Measurements from ENCODE around the gene C1QTNF4.
"Not testable (repeated sequence)": the region's sequence is repeated elsewhere in the genome, so short reads cannot be mapped to it uniquely, and the experiment has no call there.

The C1QTNF4 gene

DNA sequence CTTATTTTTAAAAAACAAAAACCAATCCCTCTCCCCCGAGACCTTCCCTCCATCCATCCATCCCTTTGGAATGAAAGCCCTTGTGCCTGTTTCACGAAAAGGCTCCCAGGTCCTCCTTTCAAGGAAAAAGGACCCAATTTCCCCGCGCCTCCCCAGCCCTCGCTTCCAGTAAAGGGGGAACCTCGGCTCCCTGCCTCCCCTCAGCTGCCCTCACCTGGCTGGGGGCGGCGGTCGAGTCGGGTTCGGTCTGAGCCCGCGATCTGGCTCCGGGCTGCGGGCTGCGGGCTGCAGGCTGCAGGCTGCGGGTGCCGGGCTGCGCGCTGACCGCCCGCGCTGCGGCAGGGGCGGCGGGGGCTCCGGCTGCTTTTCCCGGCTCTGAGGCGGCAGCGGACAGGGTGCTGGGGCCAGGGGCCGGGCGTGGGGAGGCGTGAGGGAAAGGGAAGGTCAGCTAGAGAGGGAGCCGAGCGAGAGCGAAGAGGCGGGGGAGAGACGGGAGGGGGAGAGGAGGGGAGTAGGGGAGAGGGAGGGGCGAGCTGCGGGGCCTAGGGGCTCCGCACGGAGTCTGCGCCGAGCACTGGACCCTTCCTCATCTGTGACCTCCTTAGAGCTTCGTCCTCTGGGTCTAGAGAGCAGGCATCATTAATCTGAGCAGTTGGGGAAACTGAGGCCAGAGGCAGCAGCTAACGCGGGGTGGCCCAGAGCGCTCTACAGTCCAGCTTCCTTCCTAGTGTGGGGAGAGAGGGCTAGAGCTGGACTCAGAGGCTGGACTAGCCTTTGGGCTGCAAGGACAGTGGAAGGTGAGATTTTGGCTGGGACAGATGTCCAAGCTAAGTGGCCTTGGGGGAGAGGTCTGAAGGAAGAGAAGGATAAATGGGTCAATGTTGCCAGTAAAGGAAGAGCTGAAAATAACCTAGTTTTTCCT is at the start of gene C1QTNF4:
Gene C1QTNF4, minus strand, starts transcription at position 478 of the 922 bp plus-strand sequence. CDS start 3,601 bp downstream, outside the sequence.
- DNase-seq, result no peak

DNA sequence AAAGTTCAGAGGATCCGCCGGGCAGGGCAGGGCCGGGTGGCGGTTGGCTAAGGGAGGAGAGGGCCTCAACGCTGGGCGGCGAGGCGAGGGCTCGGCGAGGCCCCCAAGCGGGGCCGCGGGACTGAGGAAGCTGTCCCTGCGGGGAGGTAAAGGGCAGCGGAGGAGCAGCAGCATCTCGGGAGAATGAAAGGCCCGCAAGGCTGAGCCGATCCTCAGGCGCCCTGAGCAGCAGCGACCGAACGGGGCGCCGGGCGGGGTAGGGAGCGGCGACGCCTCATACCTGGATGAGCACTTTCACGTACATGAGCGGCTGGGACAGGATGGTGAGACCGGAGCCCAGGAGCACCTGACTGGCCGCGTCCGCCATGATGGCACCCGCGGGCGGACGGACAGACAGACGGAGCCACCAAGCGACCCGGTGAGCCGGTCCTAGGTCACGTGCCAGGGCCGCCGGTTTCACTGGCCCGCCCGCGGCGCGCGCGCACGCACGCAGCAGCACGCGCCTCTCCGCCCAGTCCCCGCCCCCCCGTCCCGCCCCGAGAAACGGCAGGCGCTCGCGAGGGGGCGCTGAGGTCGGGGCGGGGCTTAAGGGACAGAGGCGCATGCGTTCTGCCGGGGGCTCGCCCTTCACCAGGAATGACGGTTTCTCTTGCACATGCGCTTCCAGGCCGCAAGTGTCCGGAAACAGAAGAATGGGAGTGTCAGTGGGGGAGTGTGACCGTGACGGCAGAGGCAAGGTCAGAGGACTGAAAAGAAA is 48.1 kb upstream of the C1QTNF4 start, which contains the start of gene MTCH2:
Gene MTCH2, minus strand, starts transcription at position 461 of the 757 bp plus-strand sequence. Its CDS starts 94 bp downstream, at position 367.
- DNase-seq, result peak; percentile 97

DNA sequence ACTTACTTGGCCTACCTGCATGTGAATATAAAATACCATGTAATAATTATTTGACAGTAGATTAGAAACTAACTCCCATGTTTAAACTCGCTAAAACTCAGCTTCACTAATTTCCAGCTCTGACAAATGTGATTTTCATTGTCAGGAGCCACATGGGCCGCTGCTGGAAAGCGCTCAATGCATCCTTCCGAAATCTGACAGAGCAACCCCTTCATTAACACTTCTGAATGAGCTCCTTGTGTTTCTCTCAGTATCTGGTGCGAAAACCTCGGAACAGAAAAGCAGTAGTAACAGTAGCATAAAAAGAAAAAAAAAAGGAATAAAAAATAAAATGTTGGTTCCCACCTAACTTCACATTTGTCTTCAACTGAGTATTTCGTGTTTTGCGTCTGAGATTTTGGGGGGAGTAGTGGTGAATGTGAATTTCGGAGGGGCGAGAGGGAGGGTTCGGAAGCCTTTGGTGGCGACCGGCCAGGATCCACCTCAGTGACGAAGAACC is 47.4 kb upstream of the C1QTNF4 start:
- no peak for DNase-seq

DNA sequence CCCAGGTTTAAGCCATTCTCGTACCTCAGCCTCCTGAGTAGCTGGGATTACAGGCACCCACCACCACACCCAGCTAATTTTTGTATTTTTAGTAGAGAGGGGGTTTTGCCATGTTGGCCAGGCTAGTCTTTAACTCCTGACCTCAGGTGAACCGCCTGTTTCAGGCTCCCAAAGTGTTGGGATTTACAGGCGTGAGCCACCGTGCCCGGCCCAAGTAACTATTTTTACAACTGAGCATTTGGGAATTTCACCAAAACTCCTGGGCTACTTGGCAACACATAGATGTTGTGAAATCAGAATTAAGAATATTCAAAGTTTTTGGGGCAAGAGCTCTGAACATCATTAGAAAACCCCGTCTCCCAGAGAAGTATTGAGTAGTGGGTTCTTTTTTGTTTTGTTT is 46.3 kb upstream of the C1QTNF4 start:
- not testable (repeated sequence) for DNase-seq

DNA sequence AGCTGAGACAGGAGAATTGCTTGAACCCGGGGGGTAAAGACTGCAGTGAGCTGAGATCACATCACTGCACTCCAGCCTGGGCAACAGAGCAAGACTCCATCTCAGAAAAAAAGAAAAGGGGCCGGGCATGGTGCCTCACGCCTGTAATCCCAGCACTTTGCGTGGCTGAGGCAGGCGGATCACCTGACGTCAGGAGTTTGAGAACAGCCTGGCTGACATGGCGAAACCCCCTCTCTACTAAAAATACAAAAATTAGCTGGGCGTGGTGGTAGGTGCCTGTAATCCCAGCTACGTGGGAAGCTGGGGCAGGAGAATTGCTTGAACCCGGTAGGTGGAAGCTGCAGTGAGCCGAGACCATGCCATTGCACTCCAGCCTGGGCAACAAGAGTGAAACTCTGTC is 42.1 kb upstream of the C1QTNF4 start:
- DNase-seq, result not testable (repeated sequence)

DNA sequence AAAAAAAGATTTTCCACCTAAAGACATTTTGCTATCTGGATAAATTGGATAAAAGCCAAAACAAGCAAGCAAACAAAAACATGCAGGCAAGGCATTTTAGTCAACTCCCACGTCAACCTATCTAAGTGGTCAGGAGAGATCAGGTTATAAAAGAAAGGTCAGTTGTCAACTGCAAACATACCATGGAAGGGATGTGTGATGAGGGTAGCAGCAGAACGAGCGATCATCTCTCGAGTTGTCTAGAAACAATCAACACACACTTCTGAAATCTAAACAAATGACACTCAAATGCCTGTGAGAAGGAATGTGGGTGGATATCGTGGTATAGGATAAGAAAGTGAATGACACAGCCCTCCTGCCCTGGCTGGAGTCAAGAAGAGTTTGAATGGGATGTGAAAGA is 37.3 kb upstream of the C1QTNF4 start:
- DNase-seq, result no peak

DNA sequence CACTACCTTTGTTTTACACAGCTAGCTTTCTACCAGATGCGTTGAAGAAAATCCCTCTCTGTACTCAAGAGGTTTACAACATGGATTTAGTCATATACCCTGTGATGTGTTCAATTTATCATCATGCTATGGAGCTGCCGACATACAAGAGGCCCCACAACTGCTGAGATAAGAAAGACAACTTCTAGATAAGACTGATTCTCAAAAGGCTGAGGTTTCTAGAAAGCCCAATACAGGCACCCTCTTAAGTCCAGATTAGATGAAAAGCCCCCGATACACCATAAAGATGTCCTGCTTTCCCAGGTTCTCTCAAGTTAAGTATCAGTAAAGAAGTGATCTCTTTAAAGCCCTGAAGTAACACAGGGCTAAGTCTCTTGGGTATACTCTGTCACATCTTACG is 33.8 kb upstream of the C1QTNF4 start:
- DNase-seq, result no peak

DNA sequence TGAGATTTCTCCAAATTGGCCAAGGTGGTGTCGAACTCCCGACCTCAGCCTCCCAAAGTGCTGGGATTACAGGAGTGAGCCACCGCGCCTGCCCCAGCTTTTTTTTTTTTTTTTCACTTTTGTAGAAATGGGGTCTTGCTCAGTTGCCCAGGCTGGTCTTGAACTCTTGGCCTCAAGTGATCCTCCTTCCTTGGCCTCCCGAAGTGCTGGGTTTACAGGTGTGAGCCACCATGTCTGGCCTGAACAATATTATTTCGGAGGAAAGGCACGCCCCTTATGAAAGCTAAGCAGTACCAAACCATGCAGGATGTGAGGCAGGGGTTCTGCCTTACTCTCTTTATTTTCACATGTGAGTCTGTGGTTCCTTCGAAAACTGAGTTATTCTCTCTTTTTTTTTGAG is 32.0 kb upstream of the C1QTNF4 start:
- DNase-seq, result no peak

DNA sequence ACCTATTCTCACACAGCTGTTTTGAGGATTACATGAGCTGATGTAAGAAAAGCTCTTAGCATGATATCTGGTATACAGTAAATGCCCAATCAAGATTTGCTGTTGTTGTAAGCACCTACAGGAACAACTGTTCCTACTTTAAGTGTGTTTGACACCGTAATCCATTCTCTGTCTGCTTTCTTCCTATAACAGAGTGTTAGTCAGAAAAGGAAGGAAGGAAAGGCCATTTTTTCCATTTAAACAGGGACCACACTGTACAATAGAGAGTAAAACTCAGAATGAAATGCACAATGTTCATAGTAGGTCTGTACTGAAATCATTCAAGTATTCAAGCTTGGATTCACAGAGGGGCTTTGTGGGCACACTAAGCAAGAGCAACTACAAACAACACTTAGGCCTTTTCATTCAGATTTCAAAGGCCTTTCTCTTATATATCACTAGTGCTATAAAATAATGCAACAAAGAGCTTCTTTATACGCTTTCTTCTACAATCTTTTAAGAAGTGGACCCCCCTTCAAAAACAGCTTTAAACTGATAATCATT is 26.7 kb upstream of the C1QTNF4 start:
- DNase-seq, result no peak

DNA sequence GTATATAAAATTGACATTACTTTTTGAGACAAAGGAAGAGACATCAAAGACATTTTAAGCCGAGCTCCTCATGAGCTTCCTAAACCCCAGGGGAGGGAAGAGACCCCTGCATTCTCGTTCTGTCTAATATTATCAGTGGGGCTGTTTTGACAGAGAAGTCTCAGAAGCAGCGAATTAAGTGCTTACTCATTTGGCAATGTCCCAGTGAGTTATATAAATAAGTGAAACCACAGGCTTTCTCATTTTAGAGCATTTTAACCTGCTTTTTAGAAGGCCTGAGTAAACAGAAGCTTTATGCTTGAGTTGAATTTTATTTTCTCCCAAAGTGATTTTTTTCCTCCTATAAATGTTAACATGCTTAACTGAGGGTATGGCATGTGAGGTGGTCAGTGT is 23.2 kb upstream of the C1QTNF4 start:
- peak; percentile 51 for DNase-seq

DNA sequence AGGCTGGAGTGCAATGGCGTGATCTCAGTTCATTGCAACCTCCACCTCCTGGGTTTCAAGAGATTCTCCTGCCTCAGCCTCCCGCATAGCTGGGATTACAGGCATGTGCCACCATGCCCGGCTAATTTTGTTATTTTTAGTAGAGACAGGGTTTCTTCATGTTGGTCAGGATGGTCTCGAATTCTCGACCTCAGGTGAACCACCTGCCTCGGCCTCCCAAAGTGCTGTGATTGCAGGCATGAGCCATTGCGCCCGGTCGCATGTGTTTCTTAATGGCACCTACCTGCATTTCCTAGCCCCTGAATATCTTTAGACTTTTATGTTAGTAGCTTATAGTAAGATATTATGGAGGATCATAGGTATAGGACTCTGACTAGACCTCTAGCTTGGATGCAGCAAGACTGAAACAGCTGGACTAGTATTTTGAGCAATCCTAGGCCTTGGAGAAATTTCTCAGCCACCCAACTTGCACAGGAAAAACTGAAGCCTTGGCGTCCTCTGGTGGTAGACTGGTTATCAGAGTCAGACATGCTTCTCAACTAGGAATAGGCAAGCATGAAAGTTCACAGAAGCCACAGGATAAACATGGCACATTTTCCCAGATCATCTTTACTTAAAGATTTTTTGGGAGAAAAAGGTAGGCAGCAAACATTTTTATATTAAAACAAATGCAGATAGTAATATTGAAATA is 22.7 kb upstream of the C1QTNF4 start:
- peak; percentile 50 for DNase-seq

DNA sequence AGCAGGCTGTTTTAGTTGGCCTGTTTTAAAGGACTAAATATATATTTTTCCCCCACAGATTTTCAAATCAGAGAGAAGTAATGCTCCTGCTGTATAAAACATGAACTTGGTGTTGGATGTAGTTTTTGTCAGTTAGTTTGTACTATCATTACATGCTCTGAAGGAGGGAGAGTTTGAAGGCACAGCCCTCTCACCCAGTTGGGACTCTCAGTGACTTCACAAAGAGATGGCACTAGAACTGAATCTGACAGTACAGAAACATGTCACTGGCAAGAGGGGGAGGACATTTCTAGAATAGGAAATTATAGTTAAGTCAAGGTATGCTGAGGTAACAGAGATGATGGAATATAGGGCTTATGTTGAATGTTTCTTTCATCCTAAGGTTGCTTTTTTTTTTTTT is 21.0 kb upstream of the C1QTNF4 start:
- DNase-seq, result no peak

DNA sequence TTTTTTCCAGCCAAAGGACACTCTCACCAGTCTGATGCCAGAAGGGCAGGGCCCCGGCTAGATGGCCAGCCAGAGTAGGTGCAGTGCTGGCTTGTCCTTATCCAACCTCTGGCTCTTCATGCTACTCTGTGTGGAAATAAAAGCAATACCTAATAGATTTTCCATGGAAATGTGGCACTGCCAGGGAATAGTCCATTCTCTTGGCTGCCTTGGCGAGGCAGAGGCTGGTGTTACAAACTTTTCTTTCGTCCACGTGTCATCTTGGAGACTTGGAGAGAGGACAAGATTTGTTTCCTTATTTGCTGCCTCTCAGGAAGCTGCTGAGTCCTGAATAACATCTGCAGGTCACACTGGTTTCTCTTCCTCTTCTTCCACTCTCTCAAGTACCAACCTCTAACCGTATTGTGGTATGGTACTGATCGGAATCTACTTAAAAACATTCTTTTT is 17.2 kb upstream of the C1QTNF4 start:
- no peak for DNase-seq

DNA sequence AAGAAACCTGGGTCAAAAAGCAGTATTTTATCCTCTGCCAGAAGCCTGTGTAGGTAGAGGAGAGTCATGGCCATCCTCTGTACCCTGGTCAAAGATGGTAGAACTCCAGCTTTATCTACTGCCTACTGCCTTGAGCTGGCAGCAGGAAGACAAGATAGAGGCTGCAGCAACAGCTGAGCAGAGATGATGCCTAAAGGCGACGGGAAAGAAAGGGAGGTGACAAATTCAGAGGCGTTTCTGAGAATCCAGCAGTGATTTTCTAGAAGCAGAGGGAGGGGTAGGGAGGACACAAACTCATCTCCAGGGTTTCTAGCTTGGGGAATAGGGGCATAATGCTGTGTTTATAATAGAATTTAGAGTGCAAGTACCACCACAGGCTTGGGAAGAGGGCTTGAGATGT is 15.5 kb upstream of the C1QTNF4 start:
- no peak for DNase-seq

DNA sequence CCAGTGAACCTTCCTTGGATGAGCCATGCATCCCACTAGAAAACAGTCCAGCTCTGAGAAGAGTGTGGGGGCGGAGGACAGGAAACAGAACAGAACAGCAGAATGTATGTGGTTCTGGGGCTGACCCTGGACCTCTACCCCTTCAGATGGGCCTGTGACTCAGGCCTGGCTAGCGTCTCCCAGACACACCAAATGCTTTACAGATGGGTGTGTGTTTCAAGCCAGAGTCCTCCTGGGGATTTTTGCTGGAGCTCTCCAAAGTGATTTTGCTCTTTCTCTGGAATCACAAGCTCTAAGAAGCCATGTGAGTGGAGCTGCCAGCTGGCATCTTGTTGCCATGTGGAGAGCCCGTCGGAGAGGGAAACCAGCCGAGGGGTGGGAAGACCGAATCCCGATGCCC is 13.2 kb upstream of the C1QTNF4 start:
- DNase-seq, result no peak

DNA sequence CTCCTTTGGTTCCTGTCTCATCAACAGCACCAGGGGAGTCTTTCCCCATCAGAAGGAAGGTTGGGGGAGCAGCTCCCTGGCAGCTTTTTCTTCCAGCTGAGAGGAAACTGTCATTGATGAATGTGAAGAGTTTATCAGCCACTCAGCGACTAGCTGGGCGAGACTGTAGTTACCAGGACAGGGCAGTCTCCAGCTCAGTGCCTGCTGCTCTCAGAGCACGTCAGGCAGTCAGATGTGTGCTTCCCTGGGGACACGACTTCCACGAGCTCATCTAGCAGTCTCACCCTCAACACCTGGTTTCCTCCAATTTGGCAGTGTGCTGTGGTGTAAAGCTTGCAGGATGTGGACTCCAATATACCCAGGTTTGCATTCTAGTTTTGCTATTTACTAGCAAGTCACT is 12.5 kb upstream of the C1QTNF4 start:
- DNase-seq, result no peak

DNA sequence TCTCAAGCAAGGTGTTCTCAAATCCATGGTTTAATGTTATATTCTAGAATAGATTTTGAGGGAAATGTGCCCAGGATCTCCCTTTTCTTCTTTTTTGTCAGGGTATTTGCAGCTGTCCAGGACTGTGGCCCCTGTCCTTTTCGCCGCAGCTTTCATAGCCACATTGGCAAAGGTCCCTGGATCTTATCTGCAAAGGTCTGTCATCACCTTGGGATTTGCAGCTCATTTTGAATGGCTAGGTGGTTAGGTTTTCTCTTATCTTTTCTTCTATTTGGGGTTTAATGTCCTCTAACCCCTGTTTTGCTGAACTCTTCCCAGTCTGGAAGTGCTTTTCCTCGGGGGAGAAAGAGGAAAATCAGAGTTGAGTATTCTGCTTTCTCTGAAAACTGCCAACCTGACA is 11.7 kb upstream of the C1QTNF4 start:
- DNase-seq, result no peak

DNA sequence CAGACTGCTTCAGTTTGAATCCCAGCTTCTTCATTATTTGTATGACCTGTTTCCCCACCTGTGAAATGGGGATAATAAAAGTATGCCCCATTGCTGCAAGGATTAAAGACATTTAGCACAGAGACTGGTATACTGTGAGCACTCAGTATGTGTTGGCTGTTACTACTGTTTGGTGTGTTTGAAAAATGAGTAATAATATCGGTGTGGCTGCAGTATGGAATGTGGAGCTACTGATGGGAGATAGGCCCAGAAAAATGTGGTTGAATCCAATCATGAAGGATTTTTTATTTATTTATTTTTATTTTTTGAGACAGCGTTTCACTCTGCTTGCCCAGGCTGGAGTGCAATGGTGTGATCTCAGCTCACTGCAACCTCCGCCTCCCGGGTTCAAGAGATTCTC is 9.1 kb upstream of the C1QTNF4 start:
- DNase-seq, result no peak

DNA sequence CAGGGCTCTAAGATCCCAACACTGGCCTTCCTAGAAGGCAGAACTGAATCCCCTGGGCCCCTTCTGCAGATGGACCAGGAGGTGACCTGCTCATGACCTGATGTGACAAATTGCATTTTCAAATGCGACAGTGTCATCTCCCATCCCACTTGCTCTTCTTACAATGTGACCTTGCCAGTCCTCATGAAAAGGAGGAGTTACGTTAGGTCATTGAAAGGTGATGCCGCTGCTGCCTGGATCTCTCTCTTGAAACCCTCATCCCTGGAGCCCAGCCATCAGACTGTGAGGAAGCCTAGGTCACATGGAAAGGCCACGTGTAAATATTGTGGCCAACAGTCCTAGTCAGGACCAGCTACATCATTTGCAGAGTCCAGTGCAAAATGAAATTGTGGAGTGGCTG is 5.7 kb upstream of the C1QTNF4 start:
- DNase-seq, result no peak

DNA sequence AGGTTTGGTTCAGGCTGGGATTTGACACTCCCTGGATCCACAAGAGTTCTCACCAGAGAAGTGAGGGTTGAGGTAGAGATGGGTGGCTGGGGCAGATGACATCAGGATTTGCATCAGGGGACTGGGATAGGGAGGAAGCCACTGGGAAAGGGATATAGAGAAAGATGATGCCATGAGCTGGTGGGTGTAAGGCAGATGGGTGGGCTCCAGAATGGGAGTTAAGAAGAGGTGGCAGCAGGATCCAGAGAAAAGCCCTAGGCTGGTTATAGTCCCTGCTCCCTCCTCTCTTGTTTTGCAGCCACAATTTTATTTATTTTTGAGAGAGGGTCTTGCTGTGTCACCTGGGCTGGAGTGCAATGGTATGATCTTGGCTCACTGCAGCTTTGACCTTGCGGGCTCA is 1.8 kb upstream of the C1QTNF4 start:
- no peak for DNase-seq

DNA sequence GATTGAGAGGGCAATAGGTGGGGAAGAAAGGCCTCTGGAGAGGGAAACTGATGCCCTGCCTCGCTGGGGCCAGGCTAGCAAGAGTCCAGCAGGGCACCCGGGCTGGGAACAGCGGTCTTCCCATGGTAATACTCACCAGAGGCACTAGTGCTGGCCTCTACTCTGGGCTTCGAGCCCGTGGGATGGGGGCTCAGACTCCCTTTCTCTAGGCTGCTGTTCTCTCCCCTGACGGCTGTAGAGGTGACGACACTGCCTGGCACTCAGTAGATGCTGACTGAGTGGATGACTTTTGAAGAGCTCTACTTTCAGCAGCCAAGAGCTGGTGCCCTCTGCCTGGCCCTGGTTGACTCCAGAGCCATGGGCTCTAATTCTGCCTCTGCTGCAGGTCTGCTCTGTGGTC is 818 bp upstream of the C1QTNF4 start:
- DNase-seq, result peak; percentile 12

DNA sequence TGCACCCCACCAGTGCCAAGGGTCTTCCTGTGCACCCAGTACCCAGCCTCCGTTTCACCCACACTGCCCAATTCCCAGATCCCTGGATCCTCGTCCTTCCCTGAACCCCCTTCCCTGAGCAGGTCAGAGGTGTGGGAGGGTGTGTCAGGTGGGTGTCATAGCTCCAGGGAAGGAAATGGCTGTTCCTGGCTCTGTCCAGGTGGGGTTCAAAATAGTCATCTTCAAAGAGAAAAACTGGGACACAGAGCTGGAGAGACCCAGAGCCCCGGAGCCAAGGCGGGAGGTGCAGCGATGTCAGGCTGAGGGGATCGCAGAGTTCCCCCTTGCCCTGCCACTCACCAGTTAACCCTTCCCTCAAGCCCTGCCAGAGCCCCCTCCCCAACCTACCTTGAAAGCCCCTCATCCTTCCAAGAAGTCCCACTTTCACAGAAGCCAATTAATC is 698 bp downstream of the C1QTNF4 start:
- DNase-seq, result no peak

DNA sequence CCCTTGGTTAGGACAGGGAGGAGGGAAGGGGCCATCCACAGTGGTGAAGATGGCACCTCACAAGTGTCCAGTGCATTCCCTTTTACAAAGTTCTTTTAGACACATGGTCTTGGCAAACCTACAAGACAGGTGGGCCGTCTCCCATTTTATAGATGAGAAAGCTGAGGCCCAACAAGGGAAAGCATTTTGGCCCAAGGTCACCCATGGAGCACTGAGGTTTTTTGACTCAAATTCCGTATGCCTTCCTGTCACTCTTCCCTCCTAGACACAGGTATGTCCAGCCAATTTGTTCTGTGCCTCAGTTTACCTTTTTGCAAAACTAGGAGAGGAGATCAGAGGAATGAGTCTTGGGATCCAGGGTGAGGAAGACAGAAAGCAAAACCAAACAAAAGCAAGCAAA is 1.2 kb downstream of the C1QTNF4 start:
- DNase-seq, result no peak
